GM12878 (cell line): ENCODE measurements around the gene CKB. TPM values are rescaled to one million over a fixed set of nuclear protein-coding genes. Genes with fewer than 3 reads are reported as not detected.

Experiments
- BACH1 ChIP-seq: fragments of 450-650 bp; IDR thresholded peaks from 2 replicates; pipeline ENCODE4 v1.6.1; 2017; ENCODE audit warnings: mild to moderate bottlenecking, borderline replicate concordance
- CHD2 ChIP-seq: IDR thresholded peaks from 2 replicates; pipeline ENCODE4 v1.6.1; 2011; ENCODE audit warnings: low read depth, low read length, improper control_type of control experiment, borderline replicate concordance
- CREB1 ChIP-seq: IDR thresholded peaks from 2 replicates; pipeline ENCODE4 v1.6.1; 2012; ENCODE audit warnings: low read depth, mild to moderate bottlenecking, inconsistent platforms
- CREM ChIP-seq: IDR thresholded peaks from 2 replicates; pipeline ENCODE4 v1.6.1; 2014; ENCODE audit warnings: antibody characterized with exemption, low read depth
- E2F8 ChIP-seq: fragments of 450-650 bp; IDR thresholded peaks from 2 replicates; pipeline ENCODE4 v1.6.1; 2018; ENCODE audit warnings: mild to moderate bottlenecking, low read depth, moderate library complexity; ENCODE audit not compliant: partially characterized antibody
- GATAD2B ChIP-seq: fragments of 450-650 bp; conservative IDR thresholded peaks from 2 replicates; pipeline ENCODE4 v1.6.1; 2017; ENCODE audit warnings: low read depth, mild to moderate bottlenecking, moderate library complexity
- IKZF1 ChIP-seq: fragments of 450-650 bp; conservative IDR thresholded peaks from 2 replicates; pipeline ENCODE4 v1.6.1; 2017; ENCODE audit warnings: antibody characterized with exemption, mild to moderate bottlenecking
- IRF3 ChIP-seq: fragments of 450-650 bp; IDR thresholded peaks from 2 replicates; pipeline ENCODE4 v1.6.1; 2014; ENCODE audit warnings: mild to moderate bottlenecking
- LARP7 ChIP-seq: fragments of 450-650 bp; IDR thresholded peaks from 2 replicates; pipeline ENCODE4 v1.6.1; 2017; ENCODE audit warnings: mild to moderate bottlenecking
- NKRF ChIP-seq: fragments of 450-650 bp; conservative IDR thresholded peaks from 2 replicates; pipeline ENCODE4 v1.6.1; 2017; ENCODE audit warnings: mild to moderate bottlenecking, moderate library complexity
- NR2C1 ChIP-seq: fragments of 450-650 bp; IDR thresholded peaks from 2 replicates; pipeline ENCODE4 v1.6.1; 2017; ENCODE audit warnings: antibody characterized with exemption, mild to moderate bottlenecking, moderate library complexity
- POLR2AphosphoS5 ChIP-seq: IDR thresholded peaks from 2 replicates; pipeline ENCODE4 v1.6.1; 2011; ENCODE audit warnings: mild to moderate bottlenecking, low read length, inconsistent platforms
- RELA ChIP-seq: fragments of 450-650 bp; IDR thresholded peaks from 2 replicates; pipeline ENCODE4 v1.8.0; 2014; ENCODE audit warnings: borderline replicate concordance; ENCODE audit not compliant: partially characterized antibody
- RUNX3 ChIP-seq: IDR thresholded peaks from 2 replicates; pipeline ENCODE4 v1.6.1; 2012; ENCODE audit warnings: low read length, inconsistent platforms
- SIN3A ChIP-seq: IDR thresholded peaks from 2 replicates; pipeline ENCODE4 v1.6.1; 2012; ENCODE audit warnings: low read depth, low read length, improper control_type of control experiment
- TAF1 ChIP-seq: IDR thresholded peaks from 2 replicates; pipeline ENCODE4 v1.6.1; 2011; ENCODE audit warnings: mild to moderate bottlenecking, low read depth, low read length, borderline replicate concordance
- YY1 ChIP-seq: IDR thresholded peaks from 2 replicates; pipeline ENCODE4 v1.6.1; 2011; ENCODE audit warnings: low read depth, mild to moderate bottlenecking, low read length
- polyA plus RNA-seq, 11 experiments: library from polyadenylated mRNA; depleted of rRNA in 4 of 11; unstranded in 6 of 11; stranded (reverse) in 5 of 11; fragments of >200 nt; fragmentation: Nextera tagmentation in 4 of 11; fragmentation: Illumina TruSeq in 1 of 11; extraction: Ambion mirVana in 4 of 11; extraction: Trizol in 1 of 11; gene quantifications; 1 replicate in 1 of 11; 2 replicates in 10 of 11; pipeline versions ENCODE4 v1.2.1 to v1.2.3, GENCODE V29; 2011 to 2016; ENCODE audit warnings: inconsistent platforms in 2 of 11, missing spikeins in 2 of 11, low read depth in 1 of 11
- total RNA-seq, 4 experiments: library from RNA; depleted of rRNA in 3 of 4; stranded (reverse); fragments of >200 nt in 3 of 4; fragmentation: Illumina TruSeq in 1 of 4; extraction: Trizol in 1 of 4; gene quantifications; 2 replicates each; pipeline versions ENCODE4 v1.2.1 to v1.2.3, GENCODE V29; 2013 to 2021
- TF ChIP-seq, protein P1 (sequence below): fragments of 450-650 bp; formaldehyde crosslinking; IDR thresholded peaks from 2 replicates; pipeline ENCODE4 v1.4.0; 2020; ENCODE audit warnings: mild to moderate bottlenecking, moderate library complexity
- TF ChIP-seq, protein P2 (sequence below): fragments of 450-650 bp; IDR thresholded peaks from 2 replicates; pipeline ENCODE4 v1.6.1; 2017; ENCODE audit warnings: low read depth, mild to moderate bottlenecking, moderate library complexity

Gene CKB
- total and polyA plus RNA-seq, 10 of the 15 experiments (the other 5 are each of a cell fraction or from before 2014, with no cell fraction given): 0.40 to 6.1 (median 2.3) TPM

DNA sequence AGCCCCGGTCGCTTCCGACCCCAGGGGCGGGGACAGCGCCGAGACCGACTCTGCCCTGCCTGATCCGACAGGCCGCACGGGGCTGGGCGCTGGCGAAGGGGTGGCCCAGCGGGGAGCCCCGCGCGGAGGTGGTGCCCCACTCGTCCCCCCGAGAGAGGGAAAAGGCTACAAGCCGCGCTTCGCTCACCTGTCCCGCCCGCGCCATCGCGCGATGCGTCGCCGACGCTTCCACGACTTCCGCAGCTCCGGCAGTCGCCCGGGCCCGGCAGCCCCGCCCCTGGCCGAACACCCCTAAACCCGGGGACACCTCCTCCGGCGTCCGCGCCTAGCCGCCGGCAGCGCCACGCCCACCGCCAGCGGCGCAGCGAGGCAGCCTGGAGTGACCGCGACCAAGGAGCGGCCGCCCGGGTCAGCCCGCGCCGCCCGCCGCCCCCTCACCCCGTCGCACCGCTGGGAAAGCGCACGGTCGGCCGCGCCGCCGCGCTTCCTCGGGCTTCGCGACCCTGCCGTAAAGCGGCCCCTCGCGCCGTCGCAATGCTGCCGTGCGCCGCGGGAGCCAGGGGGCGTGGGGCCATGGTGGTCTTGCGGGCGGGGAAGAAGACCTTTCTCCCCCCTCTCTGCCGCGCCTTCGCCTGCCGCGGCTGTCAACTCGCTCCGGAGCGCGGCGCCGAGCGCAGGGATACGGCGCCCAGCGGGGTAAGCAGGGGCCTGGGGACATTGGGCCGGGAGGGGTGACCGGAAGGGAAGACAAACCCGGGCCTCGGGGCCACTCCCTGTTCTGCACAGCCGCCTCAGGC, 40.0 kb upstream of the CKB start, which contains the start of the genes BAG5 and COA8 (continued):
- TF ChIP-seq, protein P1, sequence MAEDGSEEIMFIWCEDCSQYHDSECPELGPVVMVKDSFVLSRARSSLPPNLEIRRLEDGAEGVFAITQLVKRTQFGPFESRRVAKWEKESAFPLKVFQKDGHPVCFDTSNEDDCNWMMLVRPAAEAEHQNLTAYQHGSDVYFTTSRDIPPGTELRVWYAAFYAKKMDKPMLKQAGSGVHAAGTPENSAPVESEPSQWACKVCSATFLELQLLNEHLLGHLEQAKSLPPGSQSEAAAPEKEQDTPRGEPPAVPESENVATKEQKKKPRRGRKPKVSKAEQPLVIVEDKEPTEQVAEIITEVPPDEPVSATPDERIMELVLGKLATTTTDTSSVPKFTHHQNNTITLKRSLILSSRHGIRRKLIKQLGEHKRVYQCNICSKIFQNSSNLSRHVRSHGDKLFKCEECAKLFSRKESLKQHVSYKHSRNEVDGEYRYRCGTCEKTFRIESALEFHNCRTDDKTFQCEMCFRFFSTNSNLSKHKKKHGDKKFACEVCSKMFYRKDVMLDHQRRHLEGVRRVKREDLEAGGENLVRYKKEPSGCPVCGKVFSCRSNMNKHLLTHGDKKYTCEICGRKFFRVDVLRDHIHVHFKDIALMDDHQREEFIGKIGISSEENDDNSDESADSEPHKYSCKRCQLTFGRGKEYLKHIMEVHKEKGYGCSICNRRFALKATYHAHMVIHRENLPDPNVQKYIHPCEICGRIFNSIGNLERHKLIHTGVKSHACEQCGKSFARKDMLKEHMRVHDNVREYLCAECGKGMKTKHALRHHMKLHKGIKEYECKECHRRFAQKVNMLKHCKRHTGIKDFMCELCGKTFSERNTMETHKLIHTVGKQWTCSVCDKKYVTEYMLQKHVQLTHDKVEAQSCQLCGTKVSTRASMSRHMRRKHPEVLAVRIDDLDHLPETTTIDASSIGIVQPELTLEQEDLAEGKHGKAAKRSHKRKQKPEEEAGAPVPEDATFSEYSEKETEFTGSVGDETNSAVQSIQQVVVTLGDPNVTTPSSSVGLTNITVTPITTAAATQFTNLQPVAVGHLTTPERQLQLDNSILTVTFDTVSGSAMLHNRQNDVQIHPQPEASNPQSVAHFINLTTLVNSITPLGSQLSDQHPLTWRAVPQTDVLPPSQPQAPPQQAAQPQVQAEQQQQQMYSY (CRISPR knock-in tag): no peak
- TF ChIP-seq TAF1: peak; percentile 63; the same call in 1 of the 2 replicates
- TF ChIP-seq IKZF1: peak; percentile 99
- TF ChIP-seq E2F8: no peak
- TF ChIP-seq GATAD2B: peak; percentile 99
- TF ChIP-seq NKRF: peak; percentile 84
- TF ChIP-seq BACH1: peak; percentile 86; the same call in 1 of the 2 replicates
- peak; percentile 99 for TF ChIP-seq LARP7
- peak; percentile 52 for TF ChIP-seq RELA
- TF ChIP-seq CREM: peak; percentile 72
- TF ChIP-seq CREB1: peak; percentile 72
- no peak for TF ChIP-seq IRF3
- TF ChIP-seq YY1: peak; percentile 81
- TF ChIP-seq RUNX3: peak; percentile 36; the same call in 1 of the 2 replicates
- peak; percentile 14 for TF ChIP-seq SIN3A
- TF ChIP-seq CHD2: 0 out of 2 replicates have a peak, but pooled peaks have one; percentile 14
- TF ChIP-seq, protein P2, sequence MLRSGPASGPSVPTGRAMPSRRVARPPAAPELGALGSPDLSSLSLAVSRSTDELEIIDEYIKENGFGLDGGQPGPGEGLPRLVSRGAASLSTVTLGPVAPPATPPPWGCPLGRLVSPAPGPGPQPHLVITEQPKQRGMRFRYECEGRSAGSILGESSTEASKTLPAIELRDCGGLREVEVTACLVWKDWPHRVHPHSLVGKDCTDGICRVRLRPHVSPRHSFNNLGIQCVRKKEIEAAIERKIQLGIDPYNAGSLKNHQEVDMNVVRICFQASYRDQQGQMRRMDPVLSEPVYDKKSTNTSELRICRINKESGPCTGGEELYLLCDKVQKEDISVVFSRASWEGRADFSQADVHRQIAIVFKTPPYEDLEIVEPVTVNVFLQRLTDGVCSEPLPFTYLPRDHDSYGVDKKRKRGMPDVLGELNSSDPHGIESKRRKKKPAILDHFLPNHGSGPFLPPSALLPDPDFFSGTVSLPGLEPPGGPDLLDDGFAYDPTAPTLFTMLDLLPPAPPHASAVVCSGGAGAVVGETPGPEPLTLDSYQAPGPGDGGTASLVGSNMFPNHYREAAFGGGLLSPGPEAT: peak; percentile 70
- TF ChIP-seq POLR2AphosphoS5: peak; percentile 86
- peak; percentile 73 for TF ChIP-seq NR2C1
